Omental fat pad (tissue), 4 donors: Measurements from ENCODE around the gene RGS6. TPM values are rescaled to one million over a fixed set of nuclear protein-coding genes. Genes with fewer than 3 reads are reported as not detected.

ENCODE experiments used
- ATAC-seq: fragments of 150-250 bp; one replicate; pipeline ENCODE4 v1.9.1; 2016; ENCODE audit warnings: mild to moderate bottlenecking, moderate library complexity; ENCODE audit not compliant: low FRiP score
- DNase-seq: peaks from one replicate; pipeline ENCODE4 v3.0.0-alpha.2; 2019; ENCODE audit warnings: low spot score
- CTCF ChIP-seq, 3 donors: fragments of 450-650 bp; IDR thresholded peaks; one replicate each; pipeline ENCODE4 v1.5.1; 2016 to 2017; ENCODE audit warnings: antibody characterized with exemption in 3 of 3, mild to moderate bottlenecking in 3 of 3, moderate library complexity in 2 of 3
- total RNA-seq, 4 donors: library from RNA; depleted of rRNA; stranded (reverse); fragments of >200 nt; gene quantifications; one replicate each; pipeline ENCODE4 v1.1.0, GENCODE V29; 2016

Gene RGS6
- total RNA-seq, 4 donors from 2014 or later: 5.2 to 27.3 (median 6.9) TPM

DNA sequence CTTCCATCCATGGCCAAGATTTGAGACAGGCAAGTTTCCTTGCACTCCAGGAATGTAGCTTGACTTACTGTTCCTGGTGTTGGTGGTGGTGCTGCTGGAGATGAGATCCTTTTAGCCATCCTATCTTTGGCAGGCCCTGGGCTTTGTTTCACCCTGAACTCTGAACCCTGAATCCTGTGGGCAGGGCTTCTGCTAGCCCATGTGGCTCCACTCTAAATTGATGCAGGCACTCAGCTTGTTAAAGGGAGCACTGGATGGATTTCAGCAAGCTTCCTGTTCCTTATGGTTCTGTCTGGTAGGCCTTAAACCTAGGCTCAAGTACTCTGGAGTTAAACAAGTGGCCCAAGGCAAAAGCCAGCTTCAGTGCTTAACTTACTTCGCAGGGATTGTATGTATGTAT, 138.2 kb downstream of the RGS6 start:
- DNase-seq (no peak), ATAC-seq (no peak)
- TF ChIP-seq CTCF (IDR thresholded peaks at IDR 0.05): no peak

- TF ChIP-seq CTCF (IDR thresholded peaks at IDR 0.05): no peak
- no peak for ATAC-seq
These were observed 143.6 kb downstream of the RGS6 start for GRCh38 chr14:72075649-72076334.

DNA sequence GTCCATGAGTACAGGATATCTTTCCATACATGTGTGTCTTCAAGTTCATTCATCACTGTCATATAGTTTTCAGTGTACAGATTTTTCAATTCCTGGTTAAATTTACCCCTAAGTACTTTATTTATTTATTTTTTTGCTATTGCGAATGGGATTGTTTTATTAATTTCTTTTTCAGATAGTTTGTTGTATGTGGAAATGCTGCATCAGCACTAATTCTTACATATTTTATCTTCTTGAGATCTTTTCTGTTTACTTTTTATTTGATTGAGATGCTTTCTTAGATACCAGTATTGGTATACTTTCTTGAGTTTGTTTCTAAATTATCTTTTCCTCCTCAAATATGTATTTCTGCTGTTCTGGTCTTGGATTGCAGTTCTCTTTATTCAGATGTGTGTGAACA, 148.9 kb downstream of the RGS6 start:
- DNase-seq: no peak
- TF ChIP-seq CTCF (IDR thresholded peaks at IDR 0.05): no peak
- ATAC-seq: no peak

More at GRCh38 chr14:72075649-72076334, 143.6 kb downstream of the RGS6 start:
- no peak for DNase-seq

DNA sequence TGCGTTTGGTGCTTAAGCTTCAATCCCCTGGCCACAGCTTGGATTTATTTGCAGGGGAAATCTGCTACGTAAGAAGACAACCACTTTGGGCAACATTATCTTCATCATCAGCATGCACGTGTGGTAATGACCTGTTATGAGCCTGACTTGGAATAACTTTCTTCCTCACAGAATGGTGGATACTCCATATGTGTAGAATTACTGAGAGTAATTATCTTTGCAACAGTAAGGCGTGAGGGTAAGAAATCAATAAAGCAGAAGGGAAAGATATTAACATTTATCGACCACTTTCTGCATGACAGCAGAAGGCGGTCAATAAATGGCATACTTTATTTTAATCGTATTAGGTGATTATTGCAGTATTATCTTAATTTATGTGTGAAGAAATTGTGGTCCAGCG, 152.7 kb downstream of the RGS6 start:
- no peak for TF ChIP-seq CTCF (IDR thresholded peaks at IDR 0.05)
- no peak for ATAC-seq
- no peak for DNase-seq

- TF ChIP-seq CTCF (IDR thresholded peaks at IDR 0.05): no peak
- no peak for DNase-seq
- ATAC-seq: no peak
These were observed 157.4 kb downstream of the RGS6 start for GRCh38 chr14:72089625-72090024.

GRCh38 chr14:72094844-72095582, 162.8 kb downstream of the RGS6 start:
- ATAC-seq (peak; percentile 79), DNase-seq (no peak)

More at GRCh38 chr14:72094844-72095582, 162.8 kb downstream of the RGS6 start:
- no peak for TF ChIP-seq CTCF (IDR thresholded peaks at IDR 0.05)
